Lung (tissue), 12 donors: ENCODE data around the gene ALK. TPM values are rescaled to one million over a fixed set of nuclear protein-coding genes. Genes with fewer than 3 reads are reported as not detected.
"Not testable (repeated sequence)": the region's sequence is repeated elsewhere in the genome, so short reads cannot be mapped to it uniquely, and the experiment has no call there.

ENCODE experiments used
- ATAC-seq: fragments of 200-7000 bp; cut with Tn5 transposase; one replicate; pipeline ENCODE4 v1.9.1; 2020; ENCODE audit warnings: moderate number of reproducible peaks; ENCODE audit not compliant: insufficient read depth, low FRiP score
- DNase-seq, 3 donors: peaks; one replicate each; pipeline ENCODE4 v3.0.0-alpha.2; 2013 to 2017
- H3K27ac ChIP-seq, 2 donors: one replicate each; pipeline ENCODE4 v1.5.1; 2013; ENCODE audit warnings: mild to moderate bottlenecking in 2 of 2, moderate library complexity in 2 of 2, control low read depth in 1 of 2, inconsistent platforms in 1 of 2, low read depth in 1 of 2, low read length in 1 of 2
- H3K27me3 ChIP-seq, 3 donors: one replicate each; pipeline ENCODE4 v1.5.1; 2013; ENCODE audit warnings: low read length in 2 of 3; ENCODE audit not compliant: control insufficient read depth in 3 of 3, insufficient read depth in 3 of 3
- H3K36me3 ChIP-seq, 4 donors: one replicate each; pipeline ENCODE4 v1.5.1; 2013; ENCODE audit warnings: low read length in 4 of 4, mild to moderate bottlenecking in 1 of 4, moderate library complexity in 1 of 4; ENCODE audit not compliant: control insufficient read depth in 4 of 4, insufficient read depth in 4 of 4
- H3K4me1 ChIP-seq, 5 donors: one replicate each; pipeline ENCODE4 v1.5.1; 2013; ENCODE audit warnings: low read length in 5 of 5, mild to moderate bottlenecking in 2 of 5, moderate library complexity in 1 of 5; ENCODE audit not compliant: control insufficient read depth in 5 of 5, insufficient read depth in 5 of 5
- H3K4me3 ChIP-seq: one replicate; pipeline ENCODE4 v1.5.1; 2013; ENCODE audit warnings: mild to moderate bottlenecking, control low read depth, moderate library complexity
- H3K9ac ChIP-seq, 2 donors: one replicate each; pipeline ENCODE4 v1.5.1; 2013; ENCODE audit warnings: low read length in 2 of 2, control low read depth in 1 of 2; ENCODE audit not compliant: insufficient read depth in 1 of 2
- H3K9me3 ChIP-seq, 4 donors: one replicate each; pipeline ENCODE4 v1.5.1; 2013; ENCODE audit warnings: low read length in 3 of 4, mild to moderate bottlenecking in 1 of 4, moderate library complexity in 1 of 4; ENCODE audit not compliant: control insufficient read depth in 4 of 4, insufficient read depth in 3 of 4
- WGBS, 2 donors: extraction: QIAGEN DNeasy Blood & Tissue Kit; methylation state at CpG; one replicate each; pipeline ENCODE4 v1.1.7; 2013; 5-methylcytosine and 5-hydroxymethylcytosine counted together
- polyA plus RNA-seq, 2 donors: library from polyadenylated mRNA; stranded (reverse); fragments of 200-250 nt; gene quantifications; one replicate each; pipeline ENCODE4 v1.2.1, GENCODE V29; 2013
- total RNA-seq, 2 donors: library from RNA; depleted of rRNA in 1 of 2; stranded (reverse); fragments of >200 nt in 1 of 2; gene quantifications; one replicate each; pipeline ENCODE4 v1.2.1, GENCODE V29; 2014 to 2021
- TF ChIP-seq, protein P1 (sequence below): IDR thresholded peaks from 2 replicates; pipeline ENCODE4 v1.5.1; 2012; ENCODE audit warnings: mild to moderate bottlenecking; ENCODE audit errors: control extremely low read depth, extremely low read depth
- donor health status: control.
- donor health status: control.
- donor health status: Bipolar disorder and iron deficiency.
- donor health status: healthy.
- donor health status: DM: yes; HTN: yes; CAD: no.

ALK gene
- total and polyA plus RNA-seq, 4 donors, result 0.09 to 0.25 (median 0.10) TPM; not detected in 1

GRCh38 chr2:29753671-29754444 is 167.5 kb downstream of the ALK start:
- no peak for ATAC-seq
- WGBS, 2 donors, result 63 to 70% methylated on average over 8 of the region's 8 CpGs
- H3K9ac ChIP-seq, result no peak overlapping the region

GRCh38 chr2:29751390-29751789 is 170.0 kb downstream of the ALK start:
- H3K9me3 ChIP-seq, result no peaks in the 10 kb centered on the region
- H3K4me1 ChIP-seq, result peaks cover 0 to 7% (median 0%) of the 10 kb centered on the region in 5 donors
- 86 to 88% methylated on average over 6 of the region's 6 CpGs for WGBS, 2 donors
- no peak overlapping the region for H3K4me3 ChIP-seq
- no peaks in the 10 kb centered on the region for H3K36me3 ChIP-seq
- H3K27ac ChIP-seq, result no peak overlapping the region
- TF ChIP-seq, protein P1, sequence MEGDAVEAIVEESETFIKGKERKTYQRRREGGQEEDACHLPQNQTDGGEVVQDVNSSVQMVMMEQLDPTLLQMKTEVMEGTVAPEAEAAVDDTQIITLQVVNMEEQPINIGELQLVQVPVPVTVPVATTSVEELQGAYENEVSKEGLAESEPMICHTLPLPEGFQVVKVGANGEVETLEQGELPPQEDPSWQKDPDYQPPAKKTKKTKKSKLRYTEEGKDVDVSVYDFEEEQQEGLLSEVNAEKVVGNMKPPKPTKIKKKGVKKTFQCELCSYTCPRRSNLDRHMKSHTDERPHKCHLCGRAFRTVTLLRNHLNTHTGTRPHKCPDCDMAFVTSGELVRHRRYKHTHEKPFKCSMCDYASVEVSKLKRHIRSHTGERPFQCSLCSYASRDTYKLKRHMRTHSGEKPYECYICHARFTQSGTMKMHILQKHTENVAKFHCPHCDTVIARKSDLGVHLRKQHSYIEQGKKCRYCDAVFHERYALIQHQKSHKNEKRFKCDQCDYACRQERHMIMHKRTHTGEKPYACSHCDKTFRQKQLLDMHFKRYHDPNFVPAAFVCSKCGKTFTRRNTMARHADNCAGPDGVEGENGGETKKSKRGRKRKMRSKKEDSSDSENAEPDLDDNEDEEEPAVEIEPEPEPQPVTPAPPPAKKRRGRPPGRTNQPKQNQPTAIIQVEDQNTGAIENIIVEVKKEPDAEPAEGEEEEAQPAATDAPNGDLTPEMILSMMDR, result no peak
- DNase-seq, result peak in 1 of 3 donors; percentile 18
- ATAC-seq, result no peak
- H3K9ac ChIP-seq, result no peak overlapping the region
- peaks cover 0 to 2% (median 0%) of the 10 kb centered on the region in 3 donors for H3K27me3 ChIP-seq

More at GRCh38 chr2:29753671-29754444, 167.5 kb downstream of the ALK start:
- no peak overlapping the region for H3K4me3 ChIP-seq
- no peak overlapping the region for H3K27ac ChIP-seq
- no peaks in the 10 kb centered on the region for H3K36me3 ChIP-seq
- H3K27me3 ChIP-seq, result peaks cover 0 to 2% (median 0%) of the 10 kb centered on the region in 3 donors
- no peak for DNase-seq
- TF ChIP-seq, protein P1, result no peak
- H3K9me3 ChIP-seq, result no peaks in the 10 kb centered on the region
- H3K4me1 ChIP-seq, result peaks cover 0 to 7% (median 0%) of the 10 kb centered on the region in 5 donors

- H3K9me3 ChIP-seq, DNase-seq, H3K27me3 ChIP-seq, ATAC-seq, H3K9ac ChIP-seq, H3K4me1 ChIP-seq, H3K36me3 ChIP-seq, H3K27ac ChIP-seq, H3K4me3 ChIP-seq: not testable (repeated sequence)
- 78 to 85% methylated on average over 3 of the region's 3 CpGs for WGBS, 2 donors
These were observed 170.9 kb downstream of the ALK start for GRCh38 chr2:29750463-29750862.

DNA sequence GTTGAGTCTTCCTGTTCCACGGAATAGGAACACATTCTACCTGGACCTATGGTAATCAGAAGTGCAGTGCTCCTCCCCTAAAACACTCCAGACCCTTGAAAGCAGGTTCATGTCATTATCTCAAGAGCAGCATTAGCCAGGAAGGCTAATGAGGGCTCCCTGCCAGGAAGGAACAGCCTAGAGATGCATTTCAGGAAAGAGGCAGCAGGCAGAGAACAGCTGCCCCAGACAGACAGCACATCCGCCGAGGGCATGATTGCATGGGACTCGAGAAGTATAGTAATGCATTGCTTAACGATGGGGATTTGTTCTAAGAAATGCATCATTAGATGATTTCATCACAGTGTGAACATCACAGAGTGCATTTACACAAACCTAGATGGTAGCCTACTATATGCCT is 171.5 kb downstream of the ALK start:
- H3K4me3 ChIP-seq, result no peak overlapping the region
- DNase-seq (peak in 1 of 3 donors; percentile 17), ATAC-seq (peak; percentile 10)
- H3K27ac ChIP-seq, result no peak overlapping the region
- H3K9me3 ChIP-seq, result no peaks in the 10 kb centered on the region
- TF ChIP-seq, protein P1, result no peak
- H3K27me3 ChIP-seq, result no peaks in the 10 kb centered on the region
- 69 to 85% methylated on average over 5 of the region's 5 CpGs for WGBS, 2 donors
- no peaks in the 10 kb centered on the region for H3K36me3 ChIP-seq
- H3K4me1 ChIP-seq, result peaks cover 0 to 7% (median 0%) of the 10 kb centered on the region in 5 donors
- H3K9ac ChIP-seq, result no peak overlapping the region
